Hepatocyte (in vitro differentiated cells): Measurements from ENCODE around the gene GRB10. TPM values are rescaled to one million over a fixed set of nuclear protein-coding genes. Genes with fewer than 3 reads are reported as not detected.

Experiments
- DNase-seq: peaks from one replicate; pipeline ENCODE4 v3.0.0-alpha.2; 2016; ENCODE audit warnings: low spot score
- H2AFZ ChIP-seq: fragments of 200-600 bp; sonication (generic); 2 replicates; pipeline ENCODE4 v1.6.0; 2016; ENCODE audit warnings: antibody characterized with exemption, mild to moderate bottlenecking
- H3K27ac ChIP-seq: fragments of 200-600 bp; sonication (generic); 2 replicates; pipeline ENCODE4 v1.5.1; 2016; ENCODE audit warnings: mild to moderate bottlenecking
- H3K27me3 ChIP-seq: fragments of 200-600 bp; sonication (generic); 2 replicates; pipeline ENCODE4 v1.6.1; 2016
- H3K36me3 ChIP-seq: fragments of 200-600 bp; sonication (generic); replicated peaks from 2 replicates; pipeline ENCODE4 v1.5.1; 2016; ENCODE audit warnings: low read depth; ENCODE audit not compliant: insufficient read depth
- H3K4me1 ChIP-seq: fragments of 200-600 bp; sonication (generic); 2 replicates; pipeline ENCODE4 v1.5.1; 2016; ENCODE audit warnings: mild to moderate bottlenecking, moderate library complexity; ENCODE audit not compliant: insufficient read depth
- H3K4me2 ChIP-seq: fragments of 200-600 bp; sonication (generic); 2 replicates; pipeline ENCODE4 v1.6.0; 2016
- H3K4me3 ChIP-seq: fragments of 200-600 bp; sonication (generic); 2 replicates; pipeline ENCODE4 v1.5.1; 2016; ENCODE audit warnings: mild to moderate bottlenecking
- H3K79me2 ChIP-seq: fragments of 200-600 bp; sonication (generic); 2 replicates; pipeline ENCODE4 v1.6.0; 2017; ENCODE audit warnings: mild to moderate bottlenecking
- H3K9me2 ChIP-seq: fragments of 200-600 bp; sonication (generic); replicated peaks from 2 replicates; pipeline ENCODE4 v1.6.0; 2017; ENCODE audit warnings: mild to moderate bottlenecking; ENCODE audit not compliant: insufficient read depth
- H3K9me3 ChIP-seq: fragments of 200-600 bp; sonication (generic); 2 replicates; pipeline ENCODE4 v1.5.1; 2016; ENCODE audit warnings: low read depth, mild to moderate bottlenecking
- H4K20me1 ChIP-seq: fragments of 200-600 bp; sonication (generic); 2 replicates; pipeline ENCODE4 v1.6.0; 2016; ENCODE audit warnings: mild to moderate bottlenecking; ENCODE audit not compliant: insufficient read depth, poor library complexity, severe bottlenecking
- CTCF ChIP-seq: fragments of 200-600 bp; sonication (generic); IDR thresholded peaks from 2 replicates; pipeline ENCODE4 v1.5.1; 2016; ENCODE audit warnings: antibody characterized with exemption, mild to moderate bottlenecking; ENCODE audit not compliant: poor library complexity
- EZH2 ChIP-seq: fragments of 200-600 bp; sonication (generic); IDR thresholded peaks from 2 replicates; pipeline ENCODE4 v1.6.1; 2016; ENCODE audit warnings: antibody characterized with exemption, mild to moderate bottlenecking, borderline replicate concordance
- EZH2phosphoT487 ChIP-seq: fragments of 200-600 bp; sonication (generic); IDR thresholded peaks from one replicate; pipeline ENCODE4 v1.6.1; 2018; ENCODE audit warnings: antibody characterized with exemption, mild to moderate bottlenecking, low read depth, moderate library complexity; ENCODE audit not compliant: unreplicated experiment, severe bottlenecking
- WGBS: methylation state at CpG from one replicate; pipeline ENCODE4 v1.1.6; 2016; ENCODE audit warnings: low lambda C conversion rate; ENCODE audit errors: missing lambda C conversion rate; 5-methylcytosine and 5-hydroxymethylcytosine counted together
- polyA plus RNA-seq: library from polyadenylated mRNA; unstranded; fragments of >200 nt; fragmentation: Nextera tagmentation; extraction: Ambion mirVana; gene quantifications from 2 replicates; pipeline ENCODE4 v1.2.1, GENCODE V29; 2016
- total RNA-seq: library from RNA; depleted of rRNA; stranded (reverse); fragments of >200 nt; gene quantifications from 2 replicates; pipeline ENCODE4 v1.2.3, GENCODE V29; 2014

Gene GRB10
- total and polyA plus RNA-seq, 2 experiments from 2014 or later: 47.6 to 65.9 TPM

DNA sequence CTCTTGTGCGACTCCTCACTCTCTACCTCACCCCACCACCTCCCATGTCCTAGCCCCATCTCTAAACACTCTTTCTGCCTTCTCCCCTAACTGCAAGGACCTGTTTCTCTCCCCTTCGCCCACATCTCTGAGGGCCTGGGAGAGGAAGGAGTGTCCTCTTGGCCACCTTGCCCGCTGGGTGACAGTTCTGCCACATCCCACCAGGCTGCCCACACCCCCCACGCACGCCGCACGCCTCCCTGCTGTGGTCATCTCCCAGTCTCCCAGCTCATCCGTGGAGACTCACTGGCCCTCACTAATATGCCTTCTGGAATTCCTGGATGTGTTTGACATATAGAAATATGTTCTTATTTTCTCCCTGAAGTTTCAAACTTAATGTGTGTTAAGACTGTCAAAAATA, 48.5 kb downstream of the GRB10 start:
- WGBS: 91% methylated on average over 8 of the region's 8 CpGs
- no peak for DNase-seq
- H3K4me3 ChIP-seq: no peak overlapping the region
- TF ChIP-seq EZH2: no peak
- no peak for TF ChIP-seq EZH2phosphoT487
- no peak for TF ChIP-seq CTCF
- H3K36me3 ChIP-seq: no peaks in the 10 kb centered on the region
- H3K27ac ChIP-seq: peak overlapping the region; percentile 78
- peaks cover 23% of the 10 kb centered on the region for H3K4me1 ChIP-seq
- H3K27me3 ChIP-seq: no peaks in the 10 kb centered on the region
- no peak overlapping the region for H2AFZ ChIP-seq
- H3K9me3 ChIP-seq: no peaks in the 10 kb centered on the region
- peaks cover 94% of the 10 kb centered on the region for H3K79me2 ChIP-seq
- no peak overlapping the region for H3K4me2 ChIP-seq
- H4K20me1 ChIP-seq: peaks cover 18% of the 10 kb centered on the region
- H3K9me2 ChIP-seq: no peaks in the 10 kb centered on the region

DNA sequence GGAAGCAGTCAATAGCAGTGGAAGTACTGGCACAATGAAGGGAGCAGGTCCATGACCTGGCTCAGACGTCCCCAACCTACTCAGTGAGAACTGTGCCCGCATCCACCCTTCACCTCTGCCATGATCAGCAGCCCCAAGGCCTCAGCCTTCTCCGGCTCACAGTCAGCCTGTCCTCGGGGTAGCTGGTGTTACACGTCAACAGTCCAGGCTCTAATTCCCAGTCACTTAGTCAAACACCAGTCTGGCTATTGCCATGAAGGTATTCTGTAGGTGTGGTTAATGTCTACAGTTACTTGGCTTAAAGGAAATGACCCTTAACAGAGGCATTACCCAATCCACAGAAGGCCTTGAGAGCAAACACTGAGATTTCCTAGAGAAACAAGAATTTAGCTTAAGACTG, 49.1 kb downstream of the GRB10 start:
- Histone ChIP-seq H3K4me2 (no peak overlapping the region), H3K36me3 (no peaks in the 10 kb centered on the region), H2AFZ (no peak overlapping the region), H3K4me3 (no peak overlapping the region), H3K9me3 (no peaks in the 10 kb centered on the region), H3K27ac (peak overlapping the region; percentile 93), H3K79me2 (peaks cover 95% of the 10 kb centered on the region), H3K27me3 (no peaks in the 10 kb centered on the region), H3K9me2 (no peaks in the 10 kb centered on the region), H4K20me1 (peaks cover 18% of the 10 kb centered on the region), H3K4me1 (peaks cover 21% of the 10 kb centered on the region)
- TF ChIP-seq EZH2 (no peak), EZH2phosphoT487 (no peak), CTCF (no peak)
- WGBS: 37% methylated on average over 5 of the region's 5 CpGs
- DNase-seq: peak; percentile 72

DNA sequence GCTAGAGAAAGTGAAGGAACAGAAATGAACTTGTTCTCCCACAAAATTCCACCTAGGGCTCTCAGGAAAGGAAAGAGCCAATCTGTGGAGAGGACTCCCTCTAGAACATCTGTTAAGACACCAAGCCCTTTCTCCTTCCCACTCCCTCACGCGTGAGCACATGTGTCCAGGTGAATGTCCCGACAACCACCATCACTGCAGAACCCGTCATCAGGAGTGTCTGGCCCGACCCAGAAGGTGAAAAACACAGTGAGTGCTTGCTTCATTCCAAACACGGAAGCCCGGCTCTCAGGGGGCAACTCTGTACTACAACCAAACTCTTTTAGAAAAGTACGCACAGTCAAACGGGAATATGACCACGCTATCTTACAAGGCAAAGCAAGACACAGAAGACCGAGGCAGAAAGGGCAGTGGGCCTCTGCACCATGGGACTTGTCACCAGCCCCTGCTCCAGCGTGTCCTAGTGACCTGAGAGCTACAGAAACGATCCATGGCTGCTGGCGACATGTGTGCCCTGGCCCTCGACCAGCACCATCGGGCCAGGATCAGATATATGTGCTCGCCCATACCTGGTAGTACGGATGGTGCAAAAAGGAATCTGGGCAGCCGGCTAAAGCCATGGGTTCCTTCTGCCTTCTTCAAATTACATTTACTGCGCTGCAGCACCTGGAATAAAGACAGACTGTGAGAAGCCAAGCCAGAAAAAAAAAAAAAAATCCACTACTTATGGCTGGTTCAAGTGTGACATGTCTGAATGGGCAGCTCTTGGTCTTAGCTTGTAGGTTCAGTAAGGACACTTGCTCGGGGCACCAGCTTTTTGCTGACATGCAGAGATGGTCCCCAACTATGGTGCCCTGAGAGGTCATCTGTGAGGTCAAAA, 50.8 kb downstream of the GRB10 start:
- Histone ChIP-seq H3K9me3 (no peaks in the 10 kb centered on the region), H3K4me2 (no peak overlapping the region), H3K36me3 (no peaks in the 10 kb centered on the region), H3K27ac (no peak overlapping the region), H2AFZ (no peak overlapping the region), H3K9me2 (no peaks in the 10 kb centered on the region), H3K27me3 (no peaks in the 10 kb centered on the region), H3K79me2 (peaks cover 95% of the 10 kb centered on the region), H3K4me3 (no peak overlapping the region), H3K4me1 (peaks cover 21% of the 10 kb centered on the region), H4K20me1 (peaks cover 18% of the 10 kb centered on the region)
- 97% methylated on average over 21 of the region's 21 CpGs for whole genome bisulfite sequencing
- TF ChIP-seq EZH2phosphoT487: no peak
- TF ChIP-seq EZH2: no peak
- TF ChIP-seq CTCF: no peak
- no peak for DNase-seq
